DMS153 treated with DMSO at 0.1 percent for 48 hours (cell line): ENCODE data around the gene IQGAP1.
A peak's percentile ranks its signal among the peaks of the same experiment; 100 is the strongest.
"Not testable (repeated sequence)": the region's sequence is repeated elsewhere in the genome, so short reads cannot be mapped to it uniquely, and the experiment has no call there.

Experiments used
- DNase-seq: peaks from one replicate; lab custom pipeline; 2025; ENCODE audit not compliant: unreplicated experiment; lab: John Stamatoyannopoulos, UW

IQGAP1 gene

GRCh38 chr15:90479656-90480055 lies 91.6 kb downstream of the IQGAP1 start:
- DNase-seq = no peak

- DNase-seq = no peak
Observed at GRCh38 chr15:90481023-90481422, 93.0 kb downstream of the IQGAP1 start.

- DNase-seq = no peak
Observed at GRCh38 chr15:90482124-90483011, 94.3 kb downstream of the IQGAP1 start.

GRCh38 chr15:90483012-90483307 lies 94.9 kb downstream of the IQGAP1 start:
- DNase-seq = no peak

GRCh38 chr15:90483637-90484036 lies 95.6 kb downstream of the IQGAP1 start:
- no peak for DNase-seq

GRCh38 chr15:90487186-90487585 lies 99.1 kb downstream of the IQGAP1 start:
- DNase-seq = no peak

GRCh38 chr15:90489514-90489913 lies 101.5 kb downstream of the IQGAP1 start:
- DNase-seq = no peak

GRCh38 chr15:90489944-90490343 lies 101.9 kb downstream of the IQGAP1 start:
- no peak for DNase-seq

GRCh38 chr15:90493647-90494046 lies 105.6 kb downstream of the IQGAP1 start:
- no peak for DNase-seq

- no peak for DNase-seq
Observed at GRCh38 chr15:90495067-90495466, 107.0 kb downstream of the IQGAP1 start.

GRCh38 chr15:90496791-90497190 lies 108.7 kb downstream of the IQGAP1 start:
- no peak for DNase-seq

- DNase-seq = no peak
Observed at GRCh38 chr15:90497376-90497775, 109.3 kb downstream of the IQGAP1 start.

- peak; percentile 2 for DNase-seq
Observed at GRCh38 chr15:90497912-90498311, 109.9 kb downstream of the IQGAP1 start.

- DNase-seq = no peak
Observed at GRCh38 chr15:90500171-90500570, 112.1 kb downstream of the IQGAP1 start.

GRCh38 chr15:90501898-90502297 lies 113.9 kb downstream of the IQGAP1 start:
- DNase-seq = no peak

GRCh38 chr15:90510781-90511180 lies 122.7 kb downstream of the IQGAP1 start:
- DNase-seq = not testable (repeated sequence)

GRCh38 chr15:90511211-90511618 lies 123.2 kb downstream of the IQGAP1 start:
- not testable (repeated sequence) for DNase-seq

- DNase-seq = no peak
Observed at GRCh38 chr15:90512276-90512675, 124.2 kb downstream of the IQGAP1 start.

GRCh38 chr15:90512981-90513380 lies 124.9 kb downstream of the IQGAP1 start:
- no peak for DNase-seq

GRCh38 chr15:90513448-90513847 lies 125.4 kb downstream of the IQGAP1 start:
- DNase-seq = no peak

- not testable (repeated sequence) for DNase-seq
Observed at GRCh38 chr15:90513893-90514292, 125.9 kb downstream of the IQGAP1 start.

- no peak for DNase-seq
Observed at GRCh38 chr15:90519688-90520087, 131.6 kb downstream of the IQGAP1 start.

- no peak for DNase-seq
Observed at GRCh38 chr15:90520365-90520764, 132.3 kb downstream of the IQGAP1 start.
